Trophoblast cell (in vitro differentiated cells and primary cell): ENCODE measurements around the gene KANSL2.
"Not testable (repeated sequence)": the region's sequence is repeated elsewhere in the genome, so short reads cannot be mapped to it uniquely, and the experiment has no call there.

ENCODE experiments used
- DNase-seq, 2 donors: peaks; one replicate each; pipeline ENCODE4 v3.0.0-alpha.2; 2016
- H2AFZ ChIP-seq: 2 replicates; pipeline ENCODE4 v1.6.1; 2013; ENCODE audit warnings: low read length, moderate library complexity, mild to moderate bottlenecking; ENCODE audit not compliant: insufficient read depth, poor library complexity
- H2AK5ac ChIP-seq: 2 replicates; pipeline ENCODE4 v1.6.1; 2013; ENCODE audit warnings: mild to moderate bottlenecking, low read length
- H2BK120ac ChIP-seq: 2 replicates; pipeline ENCODE4 v1.6.1; 2013; ENCODE audit warnings: low read length, mild to moderate bottlenecking, moderate library complexity; ENCODE audit not compliant: insufficient read depth, poor library complexity
- H2BK12ac ChIP-seq: 2 replicates; pipeline ENCODE4 v1.6.1; 2013; ENCODE audit warnings: mild to moderate bottlenecking, low read length, moderate library complexity
- H2BK5ac ChIP-seq: 2 replicates; pipeline ENCODE4 v1.6.1; 2013; ENCODE audit warnings: low read length, low read depth, moderate library complexity, mild to moderate bottlenecking; ENCODE audit not compliant: poor library complexity
- H3K14ac ChIP-seq: 2 replicates; pipeline ENCODE4 v1.6.1; 2013; ENCODE audit warnings: mild to moderate bottlenecking, low read length
- H3K18ac ChIP-seq: 2 replicates; pipeline ENCODE4 v1.6.1; 2013; ENCODE audit warnings: mild to moderate bottlenecking, low read length
- H3K23ac ChIP-seq: 2 replicates; pipeline ENCODE4 v1.6.1; 2013; ENCODE audit warnings: low read length
- H3K27ac ChIP-seq: 2 replicates; pipeline ENCODE4 v1.5.1; 2013; ENCODE audit warnings: low read depth, mild to moderate bottlenecking, inconsistent platforms, low read length, moderate library complexity
- H3K27me3 ChIP-seq: 2 replicates; pipeline ENCODE4 v1.6.1; 2013; ENCODE audit warnings: inconsistent platforms, mild to moderate bottlenecking, low read length, moderate library complexity; ENCODE audit not compliant: insufficient read depth
- H3K36me3 ChIP-seq, 2 experiments: 1 replicate in 1 of 2; 2 replicates in 1 of 2; pipeline ENCODE4 v1.6.1; 2013; ENCODE audit warnings: low read length in 2 of 2, mild to moderate bottlenecking in 2 of 2, moderate library complexity in 1 of 2; ENCODE audit not compliant: insufficient read depth in 2 of 2, control insufficient read depth in 1 of 2
- H3K4ac ChIP-seq: 2 replicates; pipeline ENCODE4 v1.6.1; 2013; ENCODE audit warnings: low read depth, mild to moderate bottlenecking, low read length, moderate library complexity
- H3K4me1 ChIP-seq, 2 experiments: 1 replicate in 1 of 2; 2 replicates in 1 of 2; pipeline ENCODE4 v1.6.1; 2013; ENCODE audit warnings: low read length in 2 of 2, mild to moderate bottlenecking in 2 of 2, moderate library complexity in 1 of 2; ENCODE audit not compliant: insufficient read depth in 2 of 2, control insufficient read depth in 1 of 2
- H3K4me2 ChIP-seq: 2 replicates; pipeline ENCODE4 v1.6.1; 2013; ENCODE audit warnings: inconsistent platforms, mild to moderate bottlenecking, low read length, moderate library complexity
- H3K4me3 ChIP-seq: 2 replicates; pipeline ENCODE4 v1.5.1; 2013; ENCODE audit warnings: mild to moderate bottlenecking, low read depth, low read length, inconsistent platforms
- H3K79me1 ChIP-seq: one replicate; pipeline ENCODE4 v1.6.1; 2013; ENCODE audit warnings: low read length
- H3K79me2 ChIP-seq: 2 replicates; pipeline ENCODE4 v1.6.1; 2013; ENCODE audit warnings: low read length, mild to moderate bottlenecking; ENCODE audit not compliant: control insufficient read depth, insufficient read depth, poor library complexity
- H3K9ac ChIP-seq: 2 replicates; pipeline ENCODE4 v1.6.1; 2013; ENCODE audit warnings: mild to moderate bottlenecking, low read length
- H3K9me3 ChIP-seq: 2 replicates; pipeline ENCODE4 v1.6.1; 2013; ENCODE audit warnings: low read depth, mild to moderate bottlenecking, control low read depth, inconsistent platforms, low read length; ENCODE audit not compliant: insufficient read depth
- H4K12ac ChIP-seq: 2 replicates; pipeline ENCODE4 v1.6.1; 2013; ENCODE audit warnings: low read depth, mild to moderate bottlenecking, low read length, moderate library complexity
- H4K8ac ChIP-seq: 2 replicates; pipeline ENCODE4 v1.6.1; 2013; ENCODE audit warnings: low read depth, mild to moderate bottlenecking, low read length, moderate library complexity
- H4K91ac ChIP-seq: one replicate; pipeline ENCODE4 v1.6.1; 2013; ENCODE audit warnings: low read depth, mild to moderate bottlenecking, low read length, moderate library complexity
- WGBS: extraction: QIAGEN DNeasy Blood & Tissue Kit; methylation state at CpG from one replicate; pipeline ENCODE4 v1.1.7; 2013; ENCODE audit warnings: missing lambda C conversion rate; ENCODE audit not compliant: insufficient read length, insufficient coverage; ENCODE audit errors: extremely low coverage; 5-methylcytosine and 5-hydroxymethylcytosine counted together

The KANSL2 gene

GRCh38 chr12:48686037-48686595 lies 4.1 kb upstream of the KANSL2 start:
- no peak overlapping the region for H2AK5ac ChIP-seq
- H3K36me3 ChIP-seq: peaks cover 0 to 3% of the 10 kb centered on the region in 2 experiments
- no peak overlapping the region for H3K14ac ChIP-seq
- H3K9me3 ChIP-seq: peaks cover 2% of the 10 kb centered on the region
- no peak overlapping the region for H3K4me2 ChIP-seq
- H3K18ac ChIP-seq: no peak overlapping the region
- peak; percentile 65 to 85 for DNase-seq
- H2BK12ac ChIP-seq: no peak overlapping the region
- H3K9ac ChIP-seq: no peak overlapping the region
- H3K79me2 ChIP-seq: peaks cover 8% of the 10 kb centered on the region
- H2BK5ac ChIP-seq: no peak overlapping the region
- H4K12ac ChIP-seq: no peak overlapping the region
- H2AFZ ChIP-seq: no peak overlapping the region
- H3K4me1 ChIP-seq: peaks cover 0 to 4% of the 10 kb centered on the region in 2 experiments
- H2BK120ac ChIP-seq: no peak overlapping the region
- no peak overlapping the region for H3K23ac ChIP-seq
- no peak overlapping the region for H3K4me3 ChIP-seq
- no peak overlapping the region for H3K4ac ChIP-seq
- no CpG with 5 or more reads among the region's 3 CpGs for WGBS
- H3K79me1 ChIP-seq: peaks cover 8% of the 10 kb centered on the region
- H4K91ac ChIP-seq: no peak overlapping the region
- H4K8ac ChIP-seq: no peak overlapping the region
- H3K27ac ChIP-seq: no peak overlapping the region
- H3K27me3 ChIP-seq: no peaks in the 10 kb centered on the region

GRCh38 chr12:48683534-48683933 lies 1.5 kb upstream of the KANSL2 start:
- H4K8ac ChIP-seq: no peak overlapping the region
- H4K91ac ChIP-seq: no peak overlapping the region
- no peak overlapping the region for H3K4ac ChIP-seq
- H3K4me3 ChIP-seq: no peak overlapping the region
- H3K79me2 ChIP-seq: peaks cover 16% of the 10 kb centered on the region
- no peak overlapping the region for H3K27ac ChIP-seq
- H2BK5ac ChIP-seq: no peak overlapping the region
- peaks cover 8% of the 10 kb centered on the region for H3K79me1 ChIP-seq
- H3K9ac ChIP-seq: no peak overlapping the region
- no peak overlapping the region for H2AK5ac ChIP-seq
- peaks cover 2% of the 10 kb centered on the region for H3K9me3 ChIP-seq
- H3K27me3 ChIP-seq: no peaks in the 10 kb centered on the region
- H3K23ac ChIP-seq: no peak overlapping the region
- H2BK120ac ChIP-seq: no peak overlapping the region
- H2AFZ ChIP-seq: no peak overlapping the region
- DNase-seq: no peak
- H3K14ac ChIP-seq: no peak overlapping the region
- H4K12ac ChIP-seq: no peak overlapping the region
- WGBS: no CpG with 5 or more reads among the region's 4 CpGs
- H3K36me3 ChIP-seq: peaks cover 0 to 11% of the 10 kb centered on the region in 2 experiments
- no peak overlapping the region for H3K18ac ChIP-seq
- H2BK12ac ChIP-seq: no peak overlapping the region
- no peak overlapping the region for H3K4me2 ChIP-seq
- H3K4me1 ChIP-seq: peaks cover 0 to 14% of the 10 kb centered on the region in 2 experiments

GRCh38 chr12:48682927-48683326 lies 889 bp upstream of the KANSL2 start:
- no CpG with 5 or more reads among the region's 2 CpGs for WGBS
- peaks cover 0 to 11% of the 10 kb centered on the region in 2 experiments for H3K36me3 ChIP-seq
- no peak overlapping the region for H3K14ac ChIP-seq
- H2BK5ac ChIP-seq: no peak overlapping the region
- H3K79me2 ChIP-seq: peaks cover 16% of the 10 kb centered on the region
- H3K79me1 ChIP-seq: peaks cover 8% of the 10 kb centered on the region
- no peak overlapping the region for H2BK12ac ChIP-seq
- H3K27me3 ChIP-seq: no peaks in the 10 kb centered on the region
- H3K4me3 ChIP-seq: no peak overlapping the region
- H2AK5ac ChIP-seq: no peak overlapping the region
- no peak overlapping the region for H4K12ac ChIP-seq
- no peak overlapping the region for H2AFZ ChIP-seq
- no peak overlapping the region for H3K18ac ChIP-seq
- no peak for DNase-seq
- no peak overlapping the region for H2BK120ac ChIP-seq
- H4K91ac ChIP-seq: no peak overlapping the region
- no peak overlapping the region for H3K23ac ChIP-seq
- no peak overlapping the region for H3K4ac ChIP-seq
- peaks cover 0 to 14% of the 10 kb centered on the region in 2 experiments for H3K4me1 ChIP-seq
- H3K9ac ChIP-seq: no peak overlapping the region
- H3K27ac ChIP-seq: no peak overlapping the region
- H4K8ac ChIP-seq: no peak overlapping the region
- H3K4me2 ChIP-seq: no peak overlapping the region
- H3K9me3 ChIP-seq: peaks cover 2% of the 10 kb centered on the region

- WGBS: no CpG with 5 or more reads among the region's 19 CpGs
- Histone ChIP-seq H4K91ac (peak overlapping the region; percentile 47), H2AFZ (peak overlapping the region; percentile 96), H3K4me2 (peak overlapping the region; percentile 60), H4K8ac (peak overlapping the region; percentile 71), H3K79me2 (peaks cover 16% of the 10 kb centered on the region), H3K4me1 (peaks cover 0 to 14% of the 10 kb centered on the region in 2 experiments), H3K4me3 (peak overlapping the region; percentile 66), H4K12ac (peak overlapping the region; percentile 59), H3K36me3 (peaks cover 0 to 11% of the 10 kb centered on the region in 2 experiments)
- not testable (repeated sequence) for H2BK5ac ChIP-seq, H3K27me3 ChIP-seq, H3K9ac ChIP-seq, H3K23ac ChIP-seq, H3K79me1 ChIP-seq, H2BK120ac ChIP-seq, H2BK12ac ChIP-seq, H3K27ac ChIP-seq, DNase-seq, H3K14ac ChIP-seq, H2AK5ac ChIP-seq, H3K9me3 ChIP-seq, H3K18ac ChIP-seq, H3K4ac ChIP-seq
Measured at GRCh38 chr12:48682533-48682905, 481 bp upstream of the KANSL2 start.
